HCT116 (cell line): ENCODE data around the gene SLC16A7. TPM values are rescaled to one million over a fixed set of nuclear protein-coding genes. Genes with fewer than 3 reads are reported as not detected.

Experiments used
- ATAC-seq: fragments of 200-7000 bp; cut with Tn5 transposase; 2 replicates; pipeline ENCODE4 v1.9.1; 2020; ENCODE audit warnings: mild to moderate bottlenecking, moderate library complexity
- BruUV-seq: library from RNA; stranded (reverse); fragments of 400-500 nt; replicated peaks from 2 replicates; lab custom pipeline; 2021; lab: Mats Ljungman, UMichigan
- CTCF ChIA-PET: fragments of 300-600 bp; sonication (Branson Sonifier 250); formaldehyde crosslinking; loops from one replicate; lab custom pipeline; 2021; ENCODE audit warnings: antibody characterized with exemption; lab: Charles Lee
- POLR2A ChIA-PET: fragments of 300-600, 350-600 bp; sonication (Branson Sonifier 250); formaldehyde crosslinking; loops from one replicate; lab custom pipeline; 2021; ENCODE audit warnings: antibody characterized with exemption; lab: Charles Lee
- RAD21 ChIA-PET, 2 experiments: fragments of 300-600 bp; sonication (Branson Sonifier 250); formaldehyde crosslinking; loops; one replicate each; lab custom pipeline; 2023; ENCODE audit warnings: low total read pairs in 2 of 2; ENCODE audit not compliant: uncharacterized antibody in 2 of 2, unreplicated experiment in 2 of 2, low non-redundant PET in 1 of 2; lab: Charles Lee
- DNase-seq: peaks from one replicate; pipeline ENCODE4 v3.0.0-alpha.2; 2010; ENCODE audit warnings: low read depth, low spot score
- H2AFZ ChIP-seq: fragments of 200-600 bp; shearing (Covaris generic), sonication (generic); 2 replicates; pipeline ENCODE4 v1.6.1; 2017; ENCODE audit warnings: low read depth, mixed run types, mixed read lengths, antibody characterized with exemption, low read length; ENCODE audit not compliant: poor library complexity, severe bottlenecking
- H3K27ac ChIP-seq: 2 replicates; pipeline ENCODE4 v1.5.1; 2012; ENCODE audit warnings: low read depth, low read length
- H3K27me3 ChIP-seq: fragments of 200-600 bp; sonication (generic); 2 replicates; pipeline ENCODE4 v1.6.1; 2016; ENCODE audit warnings: mixed run types, low read length, mixed read lengths; ENCODE audit not compliant: insufficient read depth
- H3K36me3 ChIP-seq, 2 experiments: fragments of 200-500 bp in 1 of 2; fragments of 200-600 bp in 1 of 2; sonication (Bioruptor generic) in 1 of 2; sonication (generic) in 1 of 2; 2 replicates each; pipeline versions ENCODE4 v1.5.1 to v1.6.1; 2014 to 2016; ENCODE audit warnings: low read length in 2 of 2, inconsistent platforms in 1 of 2, mixed read lengths in 1 of 2, mixed run types in 1 of 2; ENCODE audit not compliant: insufficient read depth in 2 of 2, control insufficient read depth in 1 of 2
- H3K4me1 ChIP-seq, 2 experiments: fragments of 200-600 bp in 1 of 2; sonication (generic) in 1 of 2; 2 replicates each; pipeline versions ENCODE4 v1.5.1 to v1.6.1; 2012 to 2017; ENCODE audit warnings: low read length in 2 of 2, inconsistent platforms in 1 of 2, mild to moderate bottlenecking in 1 of 2, mixed read lengths in 1 of 2, mixed run types in 1 of 2, moderate library complexity in 1 of 2; ENCODE audit not compliant: insufficient read depth in 2 of 2, control insufficient read depth in 1 of 2
- H3K4me2 ChIP-seq: fragments of 200-600 bp; sonication (generic); 2 replicates; pipeline ENCODE4 v1.6.1; 2017; ENCODE audit warnings: mixed run types, low read length, mixed read lengths
- H3K4me3 ChIP-seq, 2 experiments: fragments of 200-600 bp in 1 of 2; sonication (generic) in 1 of 2; replicated peaks in 1 of 2; 2 replicates each; pipeline ENCODE4 v1.5.1; 2011 to 2016; ENCODE audit warnings: low read length in 2 of 2, control low read depth in 1 of 2, low read depth in 1 of 2, mild to moderate bottlenecking in 1 of 2, mixed read lengths in 1 of 2, mixed run types in 1 of 2
- H3K79me2 ChIP-seq: fragments of 200-600 bp; sonication (generic); 2 replicates; pipeline ENCODE4 v1.6.1; 2017; ENCODE audit warnings: mild to moderate bottlenecking, mixed run types, low read length, moderate library complexity, mixed read lengths; ENCODE audit not compliant: insufficient read depth
- H3K9ac ChIP-seq: fragments of 200-600 bp; sonication (generic); 2 replicates; pipeline ENCODE4 v1.6.1; 2016; ENCODE audit warnings: low read length, mixed read lengths
- H3K9me2 ChIP-seq: fragments of 200-600 bp; sonication (generic), shearing (Covaris generic); 2 replicates; pipeline ENCODE4 v1.6.1; 2017; ENCODE audit warnings: mixed run types, mild to moderate bottlenecking, moderate library complexity; ENCODE audit not compliant: insufficient read depth
- H3K9me3 ChIP-seq, 2 experiments: fragments of 200-500 bp in 1 of 2; fragments of 200-600 bp in 1 of 2; sonication (Bioruptor generic) in 1 of 2; sonication (generic) in 1 of 2; 2 replicates each; pipeline ENCODE4 v1.6.1; 2014 to 2017; ENCODE audit warnings: low read length in 2 of 2, mixed read lengths in 2 of 2, inconsistent platforms in 1 of 2, low read depth in 1 of 2, mild to moderate bottlenecking in 1 of 2, mixed run types in 1 of 2, moderate library complexity in 1 of 2; ENCODE audit not compliant: control insufficient read depth in 1 of 2, insufficient read depth in 1 of 2
- H4K20me1 ChIP-seq: fragments of 200-600 bp; sonication (generic), shearing (Covaris generic); 2 replicates; pipeline ENCODE4 v1.6.1; 2017; ENCODE audit warnings: mixed run types, mild to moderate bottlenecking, moderate library complexity; ENCODE audit not compliant: insufficient read depth
- EGR1 ChIP-seq: IDR thresholded peaks from 2 replicates; pipeline ENCODE4 v1.6.1; 2012; ENCODE audit warnings: low read depth
- EZH2 ChIP-seq: fragments of 200-600 bp; sonication (generic); IDR thresholded peaks from 2 replicates; pipeline ENCODE4 v1.6.1; 2017; ENCODE audit warnings: antibody characterized with exemption, mixed run types
- EZH2phosphoT487 ChIP-seq: fragments of 200-600 bp; IDR thresholded peaks from 2 replicates; pipeline ENCODE4 v1.6.1; 2018; ENCODE audit warnings: antibody characterized with exemption, borderline replicate concordance
- RAD21 ChIP-seq: IDR thresholded peaks from 2 replicates; pipeline ENCODE4 v1.6.1; 2012; ENCODE audit warnings: low read depth, mild to moderate bottlenecking
- ZNF274 ChIP-seq: fragments of 200-500 bp; sonication (Bioruptor generic); IDR thresholded peaks from 2 replicates; pipeline ENCODE4 v1.6.1; 2014; ENCODE audit warnings: mild to moderate bottlenecking, low read depth, low read length, inconsistent platforms
- intact Hi-C: fragments of 100-400 bp; cut with micrococcal nuclease; formaldehyde crosslinking; loops from 2 replicates; pipeline ENCODE4 v1.10.0; 2022
- total RNA-seq: library from RNA; stranded (reverse); gene quantifications from one replicate; pipeline ENCODE4 v1.2.1, GENCODE V29; 2021; ENCODE audit not compliant: unreplicated experiment
- TF ChIP-seq, protein P1 (sequence below): IDR thresholded peaks from 2 replicates; pipeline ENCODE4 v1.6.1; 2012

Gene SLC16A7
- total RNA-seq, 1 experiment from 2014 or later, result 10.0 TPM

DNA sequence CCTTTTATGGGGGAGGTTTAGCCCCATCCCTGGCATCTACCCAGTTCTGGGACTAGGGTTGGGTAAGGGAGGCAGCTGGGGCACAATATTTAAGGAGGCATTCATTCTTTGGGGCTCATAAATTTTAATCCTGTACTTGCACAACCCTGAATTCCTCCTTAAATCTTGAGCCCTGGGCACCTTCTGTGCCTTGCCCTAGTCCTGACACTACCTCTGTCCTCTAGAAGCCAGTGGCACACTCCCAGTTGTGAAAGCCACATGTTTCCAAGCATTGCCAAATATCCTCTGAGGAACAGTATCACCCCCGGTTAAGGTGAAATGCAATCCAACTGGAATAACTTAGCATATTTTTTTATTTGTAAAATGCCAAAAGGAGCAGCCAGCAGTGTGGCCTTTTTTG is 36.6 kb downstream of the SLC16A7 start:
- CTCF ChIA-PET, result no interaction called here
- no peak for TF ChIP-seq EGR1
- TF ChIP-seq, protein P1, sequence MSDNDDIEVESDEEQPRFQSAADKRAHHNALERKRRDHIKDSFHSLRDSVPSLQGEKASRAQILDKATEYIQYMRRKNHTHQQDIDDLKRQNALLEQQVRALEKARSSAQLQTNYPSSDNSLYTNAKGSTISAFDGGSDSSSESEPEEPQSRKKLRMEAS, result no peak
- no TSS peak for BruUV-seq
- ATAC-seq (no peak), DNase-seq (no peak)
- Histone ChIP-seq H3K27me3 (no peaks in the 10 kb centered on the region), H3K27ac (no peak overlapping the region), H3K9ac (no peak overlapping the region), H3K9me2 (no peaks in the 10 kb centered on the region), H3K4me2 (no peak overlapping the region), H2AFZ (no peak overlapping the region), H3K4me3 (no peak overlapping the region), H3K36me3 (no peaks in the 10 kb centered on the region), H4K20me1 (no peaks in the 10 kb centered on the region), H3K9me3 (no peaks in the 10 kb centered on the region), H3K79me2 (no peaks in the 10 kb centered on the region), H3K4me1 (no peaks in the 10 kb centered on the region)
- POLR2A ChIA-PET, result no interaction called here
- intact Hi-C loops, result no loop called here
- RAD21 ChIA-PET, result no interaction called here

DNA sequence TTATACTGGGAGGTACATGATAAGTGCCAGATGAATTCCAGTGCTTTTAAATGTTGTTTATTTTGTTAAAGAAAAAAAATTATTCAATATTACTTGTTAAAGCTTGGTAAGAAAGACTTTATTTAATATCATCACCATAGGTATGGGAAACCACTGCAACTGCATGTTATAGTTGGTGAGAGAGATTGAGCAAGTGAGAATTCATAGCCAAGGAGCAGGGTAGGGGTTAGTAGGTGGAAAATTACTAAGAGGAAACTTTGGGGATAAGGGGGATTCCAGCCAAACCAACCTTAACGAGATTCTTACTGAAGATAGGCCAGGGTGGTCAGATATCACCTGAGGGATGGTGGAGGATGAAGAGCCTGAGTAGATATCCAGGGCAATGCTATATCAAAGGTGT is 38.4 kb downstream of the SLC16A7 start:
- Histone ChIP-seq H3K9me3 (no peaks in the 10 kb centered on the region), H2AFZ (no peak overlapping the region), H3K27ac (no peak overlapping the region), H3K9me2 (no peaks in the 10 kb centered on the region), H3K4me3 (no peak overlapping the region), H3K9ac (no peak overlapping the region), H3K27me3 (no peaks in the 10 kb centered on the region), H3K4me2 (no peak overlapping the region), H3K36me3 (no peaks in the 10 kb centered on the region), H3K4me1 (no peaks in the 10 kb centered on the region), H4K20me1 (no peaks in the 10 kb centered on the region), H3K79me2 (no peaks in the 10 kb centered on the region)
- ATAC-seq, result no peak
- intact Hi-C loops, result no loop called here
- ChIA-PET CTCF (no interaction called here), RAD21 (no interaction called here), POLR2A (no interaction called here)
- DNase-seq, result no peak
- no peak for TF ChIP-seq ZNF274
- TF ChIP-seq EZH2, result no peak
- TF ChIP-seq EZH2phosphoT487, result no peak
- TF ChIP-seq RAD21, result no peak
- BruUV-seq, result no TSS peak
